Ectodermal cell (in vitro differentiated cells): Measurements from ENCODE around the gene CSAD.

ENCODE experiments used
- H3K27ac ChIP-seq: 2 replicates; pipeline ENCODE4 v1.7.0; 2013; ENCODE audit warnings: mild to moderate bottlenecking, low read depth, low read length; ENCODE audit not compliant: insufficient read depth, poor library complexity, severe bottlenecking
- H3K27me3 ChIP-seq: 2 replicates; pipeline ENCODE4 v1.7.0; 2013; ENCODE audit warnings: mild to moderate bottlenecking, low read length; ENCODE audit not compliant: insufficient read depth, control insufficient read depth, poor library complexity, severe bottlenecking
- H3K36me3 ChIP-seq: one replicate; pipeline ENCODE4 v1.7.0; 2013; ENCODE audit warnings: low read length; ENCODE audit not compliant: control insufficient read depth, insufficient read depth
- H3K4me1 ChIP-seq: one replicate; pipeline ENCODE4 v1.7.0; 2013; ENCODE audit warnings: low read length; ENCODE audit not compliant: control insufficient read depth, insufficient read depth
- H3K4me3 ChIP-seq: 2 replicates; pipeline ENCODE4 v1.7.0; 2013; ENCODE audit warnings: low read depth, low read length, control low read depth; ENCODE audit not compliant: insufficient read depth
- H3K9me3 ChIP-seq: 2 replicates; pipeline ENCODE4 v1.7.0; 2013; ENCODE audit warnings: mild to moderate bottlenecking, low read length, moderate library complexity; ENCODE audit not compliant: control insufficient read depth
- WGBS, 2 experiments: methylation state at CpG; one replicate each; pipeline ENCODE4 v1.1.7; 2013; ENCODE audit warnings: missing lambda C conversion rate in 2 of 2; 5-methylcytosine and 5-hydroxymethylcytosine counted together

The CSAD gene

GRCh38 chr12:53147181-53147580 is 33.5 kb downstream of the CSAD start:
- H3K9me3 ChIP-seq, result no peaks in the 10 kb centered on the region
- 85% methylated on average over 2 of the region's 5 CpGs; no CpG with 5 or more reads in 1 of the 2 experiments for WGBS, 2 experiments
- no peak overlapping the region for H3K4me3 ChIP-seq
- no peaks in the 10 kb centered on the region for H3K27me3 ChIP-seq
- H3K4me1 ChIP-seq, result no peaks in the 10 kb centered on the region
- no peak overlapping the region for H3K27ac ChIP-seq
- H3K36me3 ChIP-seq, result no peaks in the 10 kb centered on the region

DNA sequence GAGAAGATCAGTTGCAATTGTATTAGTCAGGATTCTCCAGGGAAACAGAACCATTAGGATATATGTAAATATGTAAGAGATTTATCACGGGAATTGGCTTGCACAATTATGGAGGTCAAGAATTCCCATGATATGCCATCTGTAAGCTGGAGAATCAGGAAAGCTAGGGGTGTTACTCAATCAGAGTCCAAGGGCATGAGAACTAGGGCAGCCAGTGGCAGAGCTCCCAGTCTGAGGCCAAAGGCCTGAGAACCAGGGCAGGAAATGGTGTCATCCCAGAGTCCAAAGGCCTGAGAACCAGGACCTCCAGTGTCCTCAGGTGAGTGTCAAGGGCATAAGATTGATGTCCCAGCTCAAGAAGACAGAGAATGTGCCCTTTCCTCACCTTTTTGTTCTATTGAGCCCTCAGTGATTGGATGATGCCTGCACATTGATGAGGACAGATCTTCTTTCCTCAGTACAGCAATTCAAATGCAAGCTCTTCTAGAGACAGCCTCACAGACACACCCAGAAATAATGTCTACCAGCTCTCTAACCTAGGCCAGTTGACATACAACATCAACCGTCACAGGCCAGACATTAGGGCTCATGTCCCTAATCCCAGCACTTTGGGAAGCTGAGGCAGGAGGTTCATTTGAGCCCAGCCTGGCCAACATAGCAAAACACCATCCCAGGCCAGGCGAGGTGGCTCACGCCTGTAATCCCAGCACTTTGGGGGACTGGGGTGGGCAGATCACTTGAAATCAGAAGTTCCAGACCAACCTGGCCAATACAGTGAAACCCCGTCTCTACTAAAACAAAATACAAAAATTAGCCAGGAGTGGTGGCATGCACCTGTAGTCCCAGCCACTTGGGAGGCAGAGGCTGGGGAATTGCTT is 35.1 kb downstream of the CSAD start:
- Histone ChIP-seq H3K36me3 (no peaks in the 10 kb centered on the region), H3K27me3 (no peaks in the 10 kb centered on the region), H3K27ac (no peak overlapping the region), H3K4me3 (no peak overlapping the region), H3K9me3 (no peaks in the 10 kb centered on the region), H3K4me1 (no peaks in the 10 kb centered on the region)
- 91 to 95% methylated on average over 5 of the region's 5 CpGs for WGBS, 2 experiments

DNA sequence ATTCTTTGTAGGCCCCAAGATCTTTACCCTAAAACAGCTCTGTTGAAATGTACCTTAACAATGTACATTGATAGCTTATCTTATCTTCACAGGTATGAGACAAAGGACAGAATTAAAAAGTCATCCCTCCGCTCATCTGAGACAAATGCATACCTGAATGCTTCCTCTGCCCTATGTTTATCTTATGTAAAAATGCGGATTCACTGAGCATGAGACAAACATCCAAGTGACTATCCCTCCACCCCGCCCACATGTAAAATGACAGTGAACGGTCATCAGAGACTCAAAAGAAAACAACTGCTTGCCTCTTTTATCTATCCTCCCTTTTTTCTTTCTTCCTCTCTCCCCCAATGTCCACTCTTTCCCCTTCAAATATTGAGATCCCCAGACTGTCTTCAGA is 37.4 kb downstream of the CSAD start:
- H3K36me3 ChIP-seq, result no peaks in the 10 kb centered on the region
- H3K9me3 ChIP-seq, result no peaks in the 10 kb centered on the region
- H3K4me3 ChIP-seq, result no peak overlapping the region
- WGBS, 2 experiments, result 81 to 85% methylated on average over 4 of the region's 4 CpGs
- no peaks in the 10 kb centered on the region for H3K4me1 ChIP-seq
- no peaks in the 10 kb centered on the region for H3K27me3 ChIP-seq
- H3K27ac ChIP-seq, result no peak overlapping the region

- H3K4me1 ChIP-seq, result no peaks in the 10 kb centered on the region
- H3K27me3 ChIP-seq, result no peaks in the 10 kb centered on the region
- WGBS, 2 experiments, result 91 to 96% methylated on average over 3 of the region's 3 CpGs
- H3K4me3 ChIP-seq, result no peak overlapping the region
- no peaks in the 10 kb centered on the region for H3K9me3 ChIP-seq
- H3K36me3 ChIP-seq, result no peaks in the 10 kb centered on the region
- no peak overlapping the region for H3K27ac ChIP-seq
Measured at GRCh38 chr12:53133722-53134121, 47.0 kb downstream of the CSAD start.

GRCh38 chr12:53131844-53132243 is 48.9 kb downstream of the CSAD start:
- H3K4me1 ChIP-seq, result no peaks in the 10 kb centered on the region
- no peaks in the 10 kb centered on the region for H3K9me3 ChIP-seq
- WGBS, 2 experiments, result 92% methylated on average over 2 of the region's 2 CpGs
- no peaks in the 10 kb centered on the region for H3K27me3 ChIP-seq
- no peak overlapping the region for H3K27ac ChIP-seq
- H3K36me3 ChIP-seq, result no peaks in the 10 kb centered on the region
- H3K4me3 ChIP-seq, result no peak overlapping the region

GRCh38 chr12:53128780-53129569 is 51.8 kb downstream of the CSAD start:
- H3K9me3 ChIP-seq, result no peaks in the 10 kb centered on the region
- H3K4me3 ChIP-seq, result no peak overlapping the region
- no peaks in the 10 kb centered on the region for H3K27me3 ChIP-seq
- no peaks in the 10 kb centered on the region for H3K4me1 ChIP-seq
- WGBS, 2 experiments, result 83 to 86% methylated on average over 10 of the region's 10 CpGs
- no peaks in the 10 kb centered on the region for H3K36me3 ChIP-seq
- no peak overlapping the region for H3K27ac ChIP-seq

DNA sequence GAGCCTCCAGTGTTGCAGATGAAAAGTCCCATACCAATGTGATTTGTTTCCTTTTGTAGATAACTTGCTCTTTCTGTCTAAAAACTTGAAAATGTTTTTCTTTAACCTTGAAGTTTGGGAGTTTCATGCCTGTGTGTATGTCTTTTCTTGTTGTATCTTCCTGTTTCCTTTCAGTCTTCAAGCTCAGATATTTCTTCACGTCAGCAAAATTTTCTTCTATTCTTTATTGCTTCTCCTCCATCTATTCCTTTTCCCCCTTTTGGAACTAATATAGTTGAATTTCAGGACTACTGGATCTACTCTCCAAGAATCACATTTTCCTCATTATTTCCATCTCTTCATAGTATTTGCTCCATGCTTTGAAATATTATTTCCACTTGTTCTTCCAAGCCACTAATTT is 53.6 kb downstream of the CSAD start:
- no peak overlapping the region for H3K4me3 ChIP-seq
- no peaks in the 10 kb centered on the region for H3K9me3 ChIP-seq
- 87 to 88% methylated on average over 1 of the region's 1 CpG for WGBS, 2 experiments
- H3K27ac ChIP-seq, result no peak overlapping the region
- no peaks in the 10 kb centered on the region for H3K27me3 ChIP-seq
- H3K36me3 ChIP-seq, result no peaks in the 10 kb centered on the region
- no peaks in the 10 kb centered on the region for H3K4me1 ChIP-seq

GRCh38 chr12:53124352-53124723 is 56.4 kb downstream of the CSAD start:
- H3K9me3 ChIP-seq, result no peaks in the 10 kb centered on the region
- H3K4me3 ChIP-seq, result no peak overlapping the region
- H3K4me1 ChIP-seq, result no peaks in the 10 kb centered on the region
- H3K36me3 ChIP-seq, result no peaks in the 10 kb centered on the region
- no peak overlapping the region for H3K27ac ChIP-seq
- peaks cover 2% of the 10 kb centered on the region for H3K27me3 ChIP-seq

- no peak overlapping the region for H3K4me3 ChIP-seq
- H3K9me3 ChIP-seq, result no peaks in the 10 kb centered on the region
- H3K27me3 ChIP-seq, result peaks cover 3% of the 10 kb centered on the region
- H3K27ac ChIP-seq, result no peak overlapping the region
- 94 to 95% methylated on average over 16 of the region's 16 CpGs for WGBS, 2 experiments
- no peaks in the 10 kb centered on the region for H3K4me1 ChIP-seq
- no peaks in the 10 kb centered on the region for H3K36me3 ChIP-seq
Measured at GRCh38 chr12:53123578-53124351, 57.0 kb downstream of the CSAD start.

- Histone ChIP-seq H3K4me3 (no peak overlapping the region), H3K36me3 (no peaks in the 10 kb centered on the region), H3K27me3 (peaks cover 3% of the 10 kb centered on the region), H3K4me1 (no peaks in the 10 kb centered on the region), H3K9me3 (no peaks in the 10 kb centered on the region), H3K27ac (no peak overlapping the region)
- 92 to 93% methylated on average over 10 of the region's 10 CpGs for WGBS, 2 experiments
Measured at GRCh38 chr12:53122961-53123468, 57.7 kb downstream of the CSAD start.
